ENCODE data around the gene PLCL2.

Gene PLCL2

DNA sequence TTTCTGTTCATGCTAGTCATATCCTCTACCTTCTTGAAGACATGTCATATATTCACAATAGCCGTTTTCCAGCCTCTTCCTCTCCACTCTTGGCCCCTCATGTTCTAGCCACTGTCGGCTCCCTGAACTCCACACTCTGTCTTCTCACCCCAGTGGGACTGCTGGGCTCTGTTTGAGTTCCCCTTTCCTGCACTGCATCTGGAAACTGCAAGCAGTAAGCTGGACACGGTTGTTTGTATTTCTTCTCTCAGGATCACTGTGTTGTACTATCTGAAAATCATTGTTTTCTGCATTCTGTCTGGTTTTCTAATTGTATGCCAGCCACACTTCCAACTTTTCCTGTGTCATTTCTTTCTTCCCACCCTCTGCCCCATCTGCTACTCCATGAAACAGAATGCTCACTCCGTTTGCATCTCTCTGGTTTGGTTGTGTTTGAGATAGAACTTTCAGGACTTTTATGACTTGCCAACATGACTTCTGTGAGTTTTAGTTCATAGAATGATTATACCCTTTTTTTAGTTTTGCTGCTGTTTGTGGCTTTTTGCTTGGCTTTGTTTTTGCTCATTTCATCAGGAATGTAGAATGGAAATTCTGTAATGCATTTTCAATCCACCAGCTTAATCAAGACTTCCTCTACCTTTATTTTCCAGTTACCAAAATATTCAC is 192.3 kb downstream of the PLCL2 start:
- no peak for DNase-seq (ENCODE audit: extremely low read depth, insufficient read length)
- H3K27me3 ChIP-seq (replicated peaks; ENCODE audit: control insufficient read depth, insufficient read depth, low read length): no peaks in the 10 kb centered on the region
- no peak overlapping the region for H3K4me3 ChIP-seq (replicated peaks; ENCODE audit: low read depth, low read length)
- no peak for TF ChIP-seq CTCF (IDR thresholded peaks at IDR 0.05; ENCODE audit: insufficient read depth, low read length, poor library complexity, severe bottlenecking)
- H3K36me3 ChIP-seq (ENCODE audit: control insufficient read depth, insufficient read depth, low read length): no peaks in the 10 kb centered on the region; the same call in none of the 2 replicates

DNA sequence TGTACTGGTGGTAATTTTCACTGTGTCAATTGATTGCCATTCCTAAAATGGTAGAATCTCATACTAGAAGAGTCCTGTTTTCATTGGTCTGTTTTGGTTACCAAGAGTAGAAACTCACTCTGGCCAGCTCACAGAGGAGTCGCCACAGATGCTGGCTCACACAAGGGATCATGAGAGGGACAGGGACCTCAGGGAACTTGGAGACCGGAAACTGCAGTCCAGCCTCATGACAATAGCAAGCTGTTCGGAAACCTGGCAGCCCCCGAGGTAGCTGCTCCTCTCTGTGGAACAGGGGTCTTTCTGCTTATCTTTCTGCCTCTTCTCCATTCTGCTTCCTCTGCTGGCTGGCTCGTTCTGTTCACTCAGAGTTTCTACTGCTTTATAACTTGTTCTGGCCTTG is 192.9 kb downstream of the PLCL2 start:
- H3K36me3 ChIP-seq (ENCODE audit: control insufficient read depth, insufficient read depth, low read length): no peaks in the 10 kb centered on the region; the same call in none of the 2 replicates
- TF ChIP-seq CTCF (IDR thresholded peaks at IDR 0.05; ENCODE audit: insufficient read depth, low read length, poor library complexity, severe bottlenecking): no peak
- no peak overlapping the region for H3K4me3 ChIP-seq (replicated peaks; ENCODE audit: low read depth, low read length)

GRCh38 chr3:17078926-17079465 is 194.2 kb downstream of the PLCL2 start:
- H3K27me3 ChIP-seq (replicated peaks; ENCODE audit: control insufficient read depth, insufficient read depth, low read length): no peaks in the 10 kb centered on the region
- TF ChIP-seq CTCF (IDR thresholded peaks at IDR 0.05; ENCODE audit: insufficient read depth, low read length, poor library complexity, severe bottlenecking): no peak
- DNase-seq (ENCODE audit: extremely low read depth, insufficient read length): no peak

More for the DNA sequence above, 192.9 kb downstream of the PLCL2 start:
- H3K27me3 ChIP-seq (replicated peaks; ENCODE audit: control insufficient read depth, insufficient read depth, low read length): no peaks in the 10 kb centered on the region
- no peak for DNase-seq (ENCODE audit: extremely low read depth, insufficient read length)

DNA sequence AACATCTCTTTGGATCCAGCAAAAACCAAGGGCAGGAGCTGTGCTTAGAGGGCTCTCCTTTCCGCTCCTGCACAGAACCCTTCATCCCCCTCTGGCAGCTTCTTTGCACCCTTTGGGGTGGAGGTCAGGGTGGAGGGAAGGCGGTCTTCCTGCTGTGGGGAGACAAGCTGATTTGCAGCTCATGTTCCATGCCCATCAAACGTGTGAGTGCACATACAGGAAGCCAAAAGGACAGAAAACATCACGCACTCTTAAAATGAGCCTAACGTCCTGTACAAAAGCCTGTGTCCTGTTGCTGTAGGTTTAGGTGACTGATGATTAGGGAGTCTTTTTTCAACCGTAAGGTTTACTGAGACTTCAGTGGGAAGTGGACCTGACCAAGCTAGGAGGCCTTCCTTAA is 195.2 kb downstream of the PLCL2 start:
- no peaks in the 10 kb centered on the region for H3K27me3 ChIP-seq (replicated peaks; ENCODE audit: control insufficient read depth, insufficient read depth, low read length)
- H3K4me3 ChIP-seq (replicated peaks; ENCODE audit: low read depth, low read length): no peak overlapping the region
- no peak for TF ChIP-seq CTCF (IDR thresholded peaks at IDR 0.05; ENCODE audit: insufficient read depth, low read length, poor library complexity, severe bottlenecking)
- H3K36me3 ChIP-seq (ENCODE audit: control insufficient read depth, insufficient read depth, low read length): no peaks in the 10 kb centered on the region; the same call in none of the 2 replicates
- no peak for DNase-seq (ENCODE audit: extremely low read depth, insufficient read length)

More at GRCh38 chr3:17078926-17079465, 194.2 kb downstream of the PLCL2 start:
- Histone ChIP-seq H3K4me3 (replicated peaks; ENCODE audit: low read depth, low read length) (no peak overlapping the region), H3K36me3 (ENCODE audit: control insufficient read depth, insufficient read depth, low read length) (no peaks in the 10 kb centered on the region; the same call in none of the 2 replicates)

DNA sequence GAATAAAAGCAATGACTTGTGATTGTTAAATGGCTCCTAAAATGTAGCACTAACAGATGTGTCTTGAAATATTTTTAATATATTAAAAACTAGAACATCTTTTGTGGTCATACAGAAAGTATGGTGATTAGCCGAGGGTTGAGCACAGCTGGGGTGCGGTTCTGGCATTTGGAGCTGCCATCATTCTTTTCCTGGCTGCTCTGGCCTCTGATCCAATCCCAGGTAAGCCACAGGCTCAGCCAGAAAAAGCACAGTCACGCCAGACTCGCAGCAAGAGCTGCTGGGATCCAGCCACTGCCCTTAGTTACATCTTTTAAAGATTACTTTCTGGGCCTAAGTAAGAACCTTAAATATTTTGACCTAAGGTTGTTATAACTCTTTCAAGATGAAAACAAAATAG is 196.8 kb downstream of the PLCL2 start:
- Histone ChIP-seq H3K36me3 (ENCODE audit: control insufficient read depth, insufficient read depth, low read length) (no peaks in the 10 kb centered on the region; the same call in none of the 2 replicates), H3K27me3 (replicated peaks; ENCODE audit: control insufficient read depth, insufficient read depth, low read length) (no peaks in the 10 kb centered on the region), H3K4me3 (replicated peaks; ENCODE audit: low read depth, low read length) (no peak overlapping the region)
- no peak for TF ChIP-seq CTCF (IDR thresholded peaks at IDR 0.05; ENCODE audit: insufficient read depth, low read length, poor library complexity, severe bottlenecking)
- no peak for DNase-seq (ENCODE audit: extremely low read depth, insufficient read length)

Data from GM06990 (cell line).